ENCODE measurements around the gene CNOT4.

DNA sequence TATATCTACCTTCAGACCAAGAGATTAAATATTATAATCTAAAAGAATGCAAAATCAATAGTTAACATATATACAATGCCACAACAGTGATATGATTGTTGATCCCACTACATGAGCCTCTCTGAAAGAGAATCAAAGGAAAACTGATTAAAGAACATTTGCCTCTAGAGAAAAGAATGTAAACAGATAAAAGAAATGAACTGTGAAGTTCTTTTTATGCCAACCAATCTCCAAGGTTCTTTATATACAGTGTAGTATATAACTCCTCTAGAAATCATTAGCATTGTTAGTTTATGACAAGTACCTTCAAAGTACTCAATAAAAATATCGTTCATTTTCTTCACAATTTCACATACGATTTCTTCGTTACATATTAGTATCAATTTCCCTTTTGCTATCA lies 20.1 kb downstream of the CNOT4 start:
- TF ChIP-seq NFRKB (IDR thresholded peaks at IDR 0.05) (no peak), LEF1 (IDR thresholded peaks at IDR 0.05; ENCODE audit: borderline replicate concordance) (no peak), FOXM1 (IDR thresholded peaks at IDR 0.05; ENCODE audit: borderline replicate concordance) (no peak), HDGF (IDR thresholded peaks at IDR 0.05; ENCODE audit: borderline replicate concordance) (no peak), BHLHE40 (IDR thresholded peaks at IDR 0.05; ENCODE audit: borderline replicate concordance) (no peak), ZNF384 (IDR thresholded peaks at IDR 0.05) (no peak), FOXA1 (IDR thresholded peaks at IDR 0.05) (no peak), ARNT (IDR thresholded peaks at IDR 0.05) (no peak), TARDBP (IDR thresholded peaks at IDR 0.05) (no peak), ELF4 (IDR thresholded peaks at IDR 0.05) (no peak), PKNOX1 (IDR thresholded peaks at IDR 0.05) (no peak), CTBP1 (IDR thresholded peaks at IDR 0.05; ENCODE audit: borderline replicate concordance) (no peak)
